IMR-90 (cell line): Measurements from ENCODE around the gene DUS2. TPM values are rescaled to one million over a fixed set of nuclear protein-coding genes. Genes with fewer than 3 reads are reported as not detected.

Experiments used
- ATAC-seq: fragments of 200-7000 bp; cut with Tn5 transposase; 2 replicates; pipeline ENCODE4 v1.9.1; 2020; ENCODE audit warnings: low read depth, mild to moderate bottlenecking, moderate library complexity
- BruUV-seq: library from RNA; stranded (reverse); fragments of 400-500 nt; replicated peaks from 2 replicates; lab custom pipeline; 2021; lab: Mats Ljungman, UMichigan
- CTCF ChIA-PET: fragments of 300-600 bp; formaldehyde crosslinking; extraction: SDS; loops from one replicate; lab custom pipeline; 2021; ENCODE audit warnings: antibody characterized with exemption; lab: Yijun Ruan, JAX
- POLR2A ChIA-PET: fragments of 300-600 bp; sonication (Branson Sonifier 250); formaldehyde crosslinking; loops from one replicate; lab custom pipeline; 2022; ENCODE audit warnings: antibody characterized with exemption; ENCODE audit not compliant: unreplicated experiment; lab: Charles Lee
- DNase-seq: peaks from one replicate; pipeline ENCODE4 v3.0.0; 2013
- H2AFZ ChIP-seq: replicated peaks from 2 replicates; pipeline ENCODE3; 2013; ENCODE audit warnings: low read length, mild to moderate bottlenecking; ENCODE audit not compliant: poor library complexity
- H2AK5ac ChIP-seq: 2 replicates; pipeline ENCODE4 v1.6.1; 2013; ENCODE audit warnings: low read depth, low read length, inconsistent platforms
- H2AK9ac ChIP-seq: replicated peaks from 2 replicates; pipeline ENCODE3; 2013; ENCODE audit warnings: mild to moderate bottlenecking, low read depth, low read length, moderate library complexity; ENCODE audit not compliant: poor library complexity
- H2BK120ac ChIP-seq: 2 replicates; pipeline ENCODE4 v1.6.1; 2013; ENCODE audit warnings: low read depth, low read length, inconsistent platforms
- H2BK15ac ChIP-seq: 3 replicates; pipeline ENCODE4 v1.6.1; 2013; ENCODE audit warnings: low read depth, low read length, inconsistent platforms
- H2BK20ac ChIP-seq: 2 replicates; pipeline ENCODE4 v1.6.1; 2013; ENCODE audit warnings: low read depth, mild to moderate bottlenecking, inconsistent platforms, low read length, moderate library complexity
- H2BK5ac ChIP-seq: 2 replicates; pipeline ENCODE4 v1.6.1; 2013; ENCODE audit warnings: mild to moderate bottlenecking, low read depth, low read length, inconsistent platforms; ENCODE audit not compliant: poor library complexity, severe bottlenecking
- H3K14ac ChIP-seq: replicated peaks from 2 replicates; pipeline ENCODE4 v1.6.1; 2013; ENCODE audit warnings: low read depth, low read length, inconsistent platforms
- H3K18ac ChIP-seq: 2 replicates; pipeline ENCODE4 v1.6.1; 2013; ENCODE audit warnings: low read depth, low read length, control low read depth
- H3K23ac ChIP-seq: 2 replicates; pipeline ENCODE4 v1.6.1; 2013; ENCODE audit warnings: low read depth, low read length, inconsistent platforms
- H3K27ac ChIP-seq: 2 replicates; pipeline ENCODE4 v1.5.1; 2013; ENCODE audit warnings: mild to moderate bottlenecking, control low read depth, low read length; ENCODE audit not compliant: insufficient read depth
- H3K27me3 ChIP-seq: 2 replicates; pipeline ENCODE4 v1.6.1; 2013; ENCODE audit warnings: low read length; ENCODE audit not compliant: control insufficient read depth, insufficient read depth
- H3K36me3 ChIP-seq: 2 replicates; pipeline ENCODE4 v1.6.1; 2013; ENCODE audit warnings: low read length, mixed read lengths; ENCODE audit not compliant: control insufficient read depth, insufficient read depth
- H3K4ac ChIP-seq: 2 replicates; pipeline ENCODE4 v1.6.1; 2013; ENCODE audit warnings: low read depth, low read length, inconsistent platforms
- H3K4me1 ChIP-seq: 2 replicates; pipeline ENCODE4 v1.6.1; 2013; ENCODE audit warnings: low read length, mixed read lengths; ENCODE audit not compliant: control insufficient read depth, insufficient read depth
- H3K4me2 ChIP-seq: 2 replicates; pipeline ENCODE4 v1.6.1; 2013; ENCODE audit warnings: low read depth, mild to moderate bottlenecking, control low read depth, low read length, moderate library complexity
- H3K4me3 ChIP-seq: 2 replicates; pipeline ENCODE4 v1.5.1; 2013; ENCODE audit warnings: low read depth, mild to moderate bottlenecking, control low read depth, low read length, moderate library complexity; ENCODE audit not compliant: insufficient read depth
- H3K56ac ChIP-seq: 2 replicates; pipeline ENCODE4 v1.6.1; 2013; ENCODE audit warnings: low read length, inconsistent platforms; ENCODE audit not compliant: insufficient read depth; ENCODE audit errors: extremely low read depth
- H3K79me1 ChIP-seq, 2 experiments: 2 replicates each; pipeline ENCODE4 v1.6.1; 2013; ENCODE audit warnings: low read length in 2 of 2, inconsistent platforms in 1 of 2, low read depth in 1 of 2
- H3K9ac ChIP-seq: 2 replicates; pipeline ENCODE4 v1.6.1; 2013; ENCODE audit warnings: low read depth, low read length, control low read depth
- H3K9me1 ChIP-seq: 2 replicates; pipeline ENCODE4 v1.6.1; 2013; ENCODE audit warnings: low read length, inconsistent platforms; ENCODE audit not compliant: insufficient read depth
- H3K9me3 ChIP-seq: 2 replicates; pipeline ENCODE4 v1.6.1; 2013; ENCODE audit warnings: low read length; ENCODE audit not compliant: control insufficient read depth, insufficient read depth
- H4K20me1 ChIP-seq: 2 replicates; pipeline ENCODE4 v1.6.1; 2013; ENCODE audit warnings: low read length, inconsistent platforms; ENCODE audit not compliant: insufficient read depth
- H4K5ac ChIP-seq: 2 replicates; pipeline ENCODE4 v1.6.1; 2013; ENCODE audit warnings: mild to moderate bottlenecking, low read depth, low read length, control low read depth
- H4K8ac ChIP-seq, 2 experiments: 2 replicates each; pipeline ENCODE4 v1.6.1; 2013; ENCODE audit warnings: low read depth in 2 of 2, low read length in 2 of 2, control low read depth in 1 of 2, inconsistent platforms in 1 of 2
- H4K91ac ChIP-seq: 2 replicates; pipeline ENCODE4 v1.6.1; 2013; ENCODE audit warnings: low read depth, low read length, inconsistent platforms; ENCODE audit not compliant: insufficient read depth
- MAFK ChIP-seq: IDR thresholded peaks from 2 replicates; pipeline ENCODE4 v1.6.1; 2012; ENCODE audit warnings: low read depth, low read length, improper control_type of control experiment
- dilution Hi-C: fragments of 300-500 bp; cut with HindIII; formaldehyde crosslinking; loops from one replicate; pipeline ENCODE4 v1.14.3; 2018; ENCODE audit warnings: low sequenced_read_pairs; ENCODE audit not compliant: unreplicated experiment
- in situ Hi-C: fragments of 300-500 bp; cut with MboI; formaldehyde crosslinking; loops from 3 replicates; pipeline ENCODE4 v1.14.3; 2019; ENCODE audit warnings: low sequenced_read_pairs, inconsistent platforms, mixed read lengths
- intact Hi-C: fragments of 100-400 bp; cut with micrococcal nuclease; formaldehyde crosslinking; loops from 2 replicates; pipeline ENCODE4 v1.10.0; 2022
- polyA plus RNA-seq, 3 experiments: library from polyadenylated mRNA; depleted of rRNA; stranded (reverse); fragments of >200 nt; gene quantifications; 2 replicates each; pipeline ENCODE4 v1.2.3, GENCODE V29; 2012; ENCODE audit warnings: low replicate concordance in 1 of 3
- total RNA-seq: library from RNA; depleted of rRNA; stranded (reverse); fragments of >200 nt; gene quantifications from 2 replicates; pipeline ENCODE4 v1.2.3, GENCODE V29; 2012

The DUS2 gene
- total and polyA plus RNA-seq, 2 of the 4 experiments (the other 2 are of a cell fraction) = 15.8 to 30.5 TPM

- dilution Hi-C loops (no loop called here), intact Hi-C loops (no loop called here), in situ Hi-C loops (loop anchor here (10.0 kb wide), 1 partner anchor 128 kb away; no protein-coding TSS in a partner anchor)
- H3K4me1 ChIP-seq = peaks cover 2% of the 10 kb centered on the region; the same call in 1 of the 2 replicates
- peaks cover 5% of the 10 kb centered on the region for H3K9me1 ChIP-seq
- H4K20me1 ChIP-seq = peaks cover 22% of the 10 kb centered on the region
- no peaks in the 10 kb centered on the region for H3K27me3 ChIP-seq
- H4K5ac ChIP-seq = no peak overlapping the region
- no peak overlapping the region for H3K56ac ChIP-seq
- H4K91ac ChIP-seq = no peak overlapping the region
- peaks cover 34 to 70% of the 10 kb centered on the region in 2 experiments for H3K79me1 ChIP-seq
- TF ChIP-seq MAFK = no peak
- no peak overlapping the region for H3K4me3 ChIP-seq
- BruUV-seq = no TSS peak
- no peak overlapping the region for H4K8ac ChIP-seq
- H3K4me2 ChIP-seq = no peak overlapping the region
- H3K9ac ChIP-seq = no peak overlapping the region
- H2BK20ac ChIP-seq = no peak overlapping the region
- no peak overlapping the region for H3K14ac ChIP-seq
- DNase-seq = no peak
- H3K4ac ChIP-seq = no peak overlapping the region
- H2AFZ ChIP-seq = no peak overlapping the region
- no peak overlapping the region for H2AK9ac ChIP-seq
- H3K27ac ChIP-seq = no peak overlapping the region
- no peak for ATAC-seq
- H2BK15ac ChIP-seq = no peak overlapping the region
- H2BK120ac ChIP-seq = no peak overlapping the region
- H3K18ac ChIP-seq = no peak overlapping the region
- no peaks in the 10 kb centered on the region for H3K36me3 ChIP-seq
- POLR2A ChIA-PET = no interaction called here
- no peaks in the 10 kb centered on the region for H3K9me3 ChIP-seq
- H3K23ac ChIP-seq = no peak overlapping the region
- CTCF ChIA-PET = no interaction called here
- H2AK5ac ChIP-seq = no peak overlapping the region
- no peak overlapping the region for H2BK5ac ChIP-seq
Observed at GRCh38 chr16:68097088-68097487, 74.0 kb downstream of the DUS2 start.
